ENCODE measurements around the gene NSUN7.

NSUN7 gene

GRCh38 chr4:40722576-40723161 is 27.1 kb upstream of the NSUN7 start:
- H3K27ac ChIP-seq (replicated peaks; ENCODE audit: low read length) = no peak overlapping the region
- no peak overlapping the region for H2BK120ac ChIP-seq (ENCODE audit: low read depth, low read length)

GRCh38 chr4:40723728-40724127 is 26.0 kb upstream of the NSUN7 start:
- no peaks in the 10 kb centered on the region for H3K9me3 ChIP-seq (replicated peaks in 1 of 2; ENCODE audit: control insufficient read depth in 2 of 2, insufficient read depth in 1 of 2, low read depth in 1 of 2, low read length in 2 of 2)
- no peak overlapping the region for H4K91ac ChIP-seq (ENCODE audit: low read depth, low read length, poor library complexity)
- no CpG with 5 or more reads among the region's 3 CpGs for WGBS, 2 donors (ENCODE audit: extremely low coverage in 2 of 2, insufficient read length in 2 of 2, insufficient replicate concordance in 1 of 2)
- H2BK120ac ChIP-seq (ENCODE audit: low read depth, low read length) = no peak overlapping the region
- no peak overlapping the region for H2BK5ac ChIP-seq (ENCODE audit: low read length)
- H3K4ac ChIP-seq (ENCODE audit: low read length) = no peak overlapping the region
- H3K4me1 ChIP-seq (ENCODE audit: control insufficient read depth in 2 of 2, insufficient read depth in 1 of 2, low read depth in 1 of 2, low read length in 2 of 2) = no peaks in the 10 kb centered on the region
- H3K18ac ChIP-seq (ENCODE audit: low read length) = no peak overlapping the region
- no peak overlapping the region for H2BK12ac ChIP-seq (ENCODE audit: low read length)
- no peak overlapping the region for H2AFZ ChIP-seq (ENCODE audit: low read length)
- DNase-seq (ENCODE audit: low spot score) = no peak
- H3K27ac ChIP-seq (replicated peaks; ENCODE audit: low read length) = no peak overlapping the region
- H2BK15ac ChIP-seq (ENCODE audit: low read length) = no peak overlapping the region
- peaks cover 0 to 6% (median 0%) of the 10 kb centered on the region in 3 experiments for H3K27me3 ChIP-seq (ENCODE audit: control insufficient read depth in 3 of 3, insufficient read depth in 3 of 3, low read depth in 1 of 3, low read length in 3 of 3)
- no peaks in the 10 kb centered on the region for H3K79me1 ChIP-seq (ENCODE audit: low read depth, low read length)
- no peak overlapping the region for H3K4me3 ChIP-seq (ENCODE audit: low read length in 2 of 2)
- no peak overlapping the region for H3K9ac ChIP-seq (ENCODE audit: low read depth, low read length, poor library complexity)
- no peak overlapping the region for H2AK5ac ChIP-seq (ENCODE audit: low read depth, low read length)
- no peaks in the 10 kb centered on the region for H3K36me3 ChIP-seq (replicated peaks in 1 of 2; ENCODE audit: control insufficient read depth in 2 of 2, insufficient read depth in 2 of 2, low read length in 2 of 2)
- H4K8ac ChIP-seq (ENCODE audit: low read depth, low read length) = no peak overlapping the region
- H3K14ac ChIP-seq (ENCODE audit: low read length) = no peak overlapping the region
- no peak overlapping the region for H3K4me2 ChIP-seq (ENCODE audit: insufficient read depth, low read length, poor library complexity, severe bottlenecking)
- no peak overlapping the region for H3K23ac ChIP-seq (ENCODE audit: low read depth, low read length, poor library complexity)

More at GRCh38 chr4:40722576-40723161, 27.1 kb upstream of the NSUN7 start:
- no CpG with 5 or more reads among the region's 5 CpGs for WGBS, 2 donors (ENCODE audit: extremely low coverage in 2 of 2, insufficient read length in 2 of 2, insufficient replicate concordance in 1 of 2)
- Histone ChIP-seq H3K18ac (ENCODE audit: low read length) (no peak overlapping the region), H3K36me3 (replicated peaks in 1 of 2; ENCODE audit: control insufficient read depth in 2 of 2, insufficient read depth in 2 of 2, low read length in 2 of 2) (no peaks in the 10 kb centered on the region), H2BK5ac (ENCODE audit: low read length) (no peak overlapping the region), H3K4ac (ENCODE audit: low read length) (no peak overlapping the region), H2BK12ac (ENCODE audit: low read length) (no peak overlapping the region), H4K91ac (ENCODE audit: low read depth, low read length, poor library complexity) (no peak overlapping the region), H3K79me1 (ENCODE audit: low read depth, low read length) (no peaks in the 10 kb centered on the region), H3K14ac (ENCODE audit: low read length) (no peak overlapping the region), H3K23ac (ENCODE audit: low read depth, low read length, poor library complexity) (no peak overlapping the region), H3K27me3 (ENCODE audit: control insufficient read depth in 3 of 3, insufficient read depth in 3 of 3, low read depth in 1 of 3, low read length in 3 of 3) (peaks cover 0 to 6% (median 0%) of the 10 kb centered on the region in 3 experiments), H3K4me3 (ENCODE audit: low read length in 2 of 2) (no peak overlapping the region), H3K4me1 (ENCODE audit: control insufficient read depth in 2 of 2, insufficient read depth in 1 of 2, low read depth in 1 of 2, low read length in 2 of 2) (peaks cover 0 to 4% of the 10 kb centered on the region in 2 donors), H2BK15ac (ENCODE audit: low read length) (no peak overlapping the region), H2AK5ac (ENCODE audit: low read depth, low read length) (no peak overlapping the region), H3K9me3 (replicated peaks in 1 of 2; ENCODE audit: control insufficient read depth in 2 of 2, insufficient read depth in 1 of 2, low read depth in 1 of 2, low read length in 2 of 2) (no peaks in the 10 kb centered on the region), H4K8ac (ENCODE audit: low read depth, low read length) (no peak overlapping the region), H3K9ac (ENCODE audit: low read depth, low read length, poor library complexity) (no peak overlapping the region), H2AFZ (ENCODE audit: low read length) (no peak overlapping the region), H3K4me2 (ENCODE audit: insufficient read depth, low read length, poor library complexity, severe bottlenecking) (no peak overlapping the region)
- no peak for DNase-seq (ENCODE audit: low spot score)

- WGBS, 2 donors (ENCODE audit: extremely low coverage in 2 of 2, insufficient read length in 2 of 2, insufficient replicate concordance in 1 of 2) = no CpG with 5 or more reads among the region's 3 CpGs
- no peak overlapping the region for H4K8ac ChIP-seq (ENCODE audit: low read depth, low read length)
Observed at GRCh38 chr4:40728333-40728732, 21.4 kb upstream of the NSUN7 start.

GRCh38 chr4:40729555-40729954 is 20.2 kb upstream of the NSUN7 start:
- Histone ChIP-seq H3K4me1 (ENCODE audit: control insufficient read depth in 2 of 2, insufficient read depth in 1 of 2, low read depth in 1 of 2, low read length in 2 of 2) (peaks cover 0 to 1% of the 10 kb centered on the region in 2 donors), H3K36me3 (replicated peaks in 1 of 2; ENCODE audit: control insufficient read depth in 2 of 2, insufficient read depth in 2 of 2, low read length in 2 of 2) (no peaks in the 10 kb centered on the region), H2BK120ac (ENCODE audit: low read depth, low read length) (no peak overlapping the region), H3K79me1 (ENCODE audit: low read depth, low read length) (no peaks in the 10 kb centered on the region), H4K8ac (ENCODE audit: low read depth, low read length) (no peak overlapping the region), H3K14ac (ENCODE audit: low read length) (no peak overlapping the region), H3K4me2 (ENCODE audit: insufficient read depth, low read length, poor library complexity, severe bottlenecking) (no peak overlapping the region), H3K27ac (replicated peaks; ENCODE audit: low read length) (no peak overlapping the region), H3K27me3 (ENCODE audit: control insufficient read depth in 3 of 3, insufficient read depth in 3 of 3, low read depth in 1 of 3, low read length in 3 of 3) (no peaks in the 10 kb centered on the region), H2BK12ac (ENCODE audit: low read length) (no peak overlapping the region), H4K91ac (ENCODE audit: low read depth, low read length, poor library complexity) (no peak overlapping the region), H2BK15ac (ENCODE audit: low read length) (no peak overlapping the region), H2BK5ac (ENCODE audit: low read length) (no peak overlapping the region), H3K4me3 (ENCODE audit: low read length in 2 of 2) (no peak overlapping the region), H3K9ac (ENCODE audit: low read depth, low read length, poor library complexity) (no peak overlapping the region), H3K23ac (ENCODE audit: low read depth, low read length, poor library complexity) (no peak overlapping the region), H2AFZ (ENCODE audit: low read length) (no peak overlapping the region), H3K4ac (ENCODE audit: low read length) (no peak overlapping the region), H3K18ac (ENCODE audit: low read length) (no peak overlapping the region), H2AK5ac (ENCODE audit: low read depth, low read length) (no peak overlapping the region), H3K9me3 (replicated peaks in 1 of 2; ENCODE audit: control insufficient read depth in 2 of 2, insufficient read depth in 1 of 2, low read depth in 1 of 2, low read length in 2 of 2) (no peaks in the 10 kb centered on the region)
- no CpG with 5 or more reads among the region's 1 CpG for WGBS, 2 donors (ENCODE audit: extremely low coverage in 2 of 2, insufficient read length in 2 of 2, insufficient replicate concordance in 1 of 2)
- DNase-seq (ENCODE audit: low spot score) = no peak

More at GRCh38 chr4:40728333-40728732, 21.4 kb upstream of the NSUN7 start:
- H3K14ac ChIP-seq (ENCODE audit: low read length) = no peak overlapping the region
- no peak overlapping the region for H2AK5ac ChIP-seq (ENCODE audit: low read depth, low read length)
- no peaks in the 10 kb centered on the region for H3K4me1 ChIP-seq (ENCODE audit: control insufficient read depth in 2 of 2, insufficient read depth in 1 of 2, low read depth in 1 of 2, low read length in 2 of 2)
- no peak overlapping the region for H3K4me3 ChIP-seq (ENCODE audit: low read length in 2 of 2)
- no peak overlapping the region for H4K91ac ChIP-seq (ENCODE audit: low read depth, low read length, poor library complexity)
- no peaks in the 10 kb centered on the region for H3K79me1 ChIP-seq (ENCODE audit: low read depth, low read length)
- H2AFZ ChIP-seq (ENCODE audit: low read length) = peak overlapping the region; percentile 54
- no peak overlapping the region for H3K9ac ChIP-seq (ENCODE audit: low read depth, low read length, poor library complexity)
- no peak overlapping the region for H2BK120ac ChIP-seq (ENCODE audit: low read depth, low read length)
- no peak overlapping the region for H2BK5ac ChIP-seq (ENCODE audit: low read length)
- no peak overlapping the region for H2BK15ac ChIP-seq (ENCODE audit: low read length)
- no peak overlapping the region for H3K27ac ChIP-seq (replicated peaks; ENCODE audit: low read length)
- H3K18ac ChIP-seq (ENCODE audit: low read length) = no peak overlapping the region
- H3K27me3 ChIP-seq (ENCODE audit: control insufficient read depth in 3 of 3, insufficient read depth in 3 of 3, low read depth in 1 of 3, low read length in 3 of 3) = no peaks in the 10 kb centered on the region
- H3K4ac ChIP-seq (ENCODE audit: low read length) = no peak overlapping the region
- no peak overlapping the region for H3K4me2 ChIP-seq (ENCODE audit: insufficient read depth, low read length, poor library complexity, severe bottlenecking)
- H2BK12ac ChIP-seq (ENCODE audit: low read length) = no peak overlapping the region
- DNase-seq (ENCODE audit: low spot score) = no peak
- H3K36me3 ChIP-seq (replicated peaks in 1 of 2; ENCODE audit: control insufficient read depth in 2 of 2, insufficient read depth in 2 of 2, low read length in 2 of 2) = no peaks in the 10 kb centered on the region
- no peaks in the 10 kb centered on the region for H3K9me3 ChIP-seq (replicated peaks in 1 of 2; ENCODE audit: control insufficient read depth in 2 of 2, insufficient read depth in 1 of 2, low read depth in 1 of 2, low read length in 2 of 2)
- no peak overlapping the region for H3K23ac ChIP-seq (ENCODE audit: low read depth, low read length, poor library complexity)
